Adrenal gland (tissue), 12 donors: ENCODE measurements around the gene TMEM51. TPM values are rescaled to one million over a fixed set of nuclear protein-coding genes. Genes with fewer than 3 reads are reported as not detected.

Experiments
- DNase-seq, 7 donors: peaks; one replicate each; pipeline ENCODE4 v3.0.0-alpha.2; 2019 to 2020
- H3K27ac ChIP-seq, 5 donors: fragments of 200-600 bp; sonication (generic) in 4 of 5; 1 replicate in 3 of 5; 2 replicates in 2 of 5; pipeline versions ENCODE4 v1.5.1 to v1.8.0; 2016 to 2020; ENCODE audit warnings: mild to moderate bottlenecking in 1 of 5
- H3K27me3 ChIP-seq: fragments of 200-600 bp; 2 replicates; pipeline ENCODE4 v1.8.0; 2021
- H3K36me3 ChIP-seq, 2 donors: fragments of 200-600 bp; replicated peaks in 1 of 2; 1 replicate in 1 of 2; 2 replicates in 1 of 2; pipeline versions ENCODE4 v1.5.1 to v1.8.0; 2018 to 2022
- H3K4me1 ChIP-seq, 2 donors: fragments of 200-600 bp; replicated peaks in 1 of 2; 1 replicate in 1 of 2; 2 replicates in 1 of 2; pipeline versions ENCODE4 v1.5.1 to v1.8.0; 2018 to 2021
- H3K4me3 ChIP-seq, 4 donors: fragments of 200-600 bp; sonication (generic) in 3 of 4; one replicate each; pipeline ENCODE4 v1.5.1; 2016 to 2018
- H3K9me3 ChIP-seq, 3 donors: fragments of 200-600 bp; sonication (generic) in 1 of 3; replicated peaks in 1 of 3; 1 replicate in 2 of 3; 2 replicates in 1 of 3; pipeline versions ENCODE4 v1.5.1 to v1.8.0; 2016 to 2021
- POLR2A ChIP-seq, 2 donors: fragments of 450-650 bp; IDR thresholded peaks; one replicate each; pipeline ENCODE4 v1.6.1; 2017; ENCODE audit warnings: antibody characterized with exemption in 2 of 2, mild to moderate bottlenecking in 2 of 2, moderate library complexity in 1 of 2
- WGBS, 4 donors: extraction: QIAGEN DNeasy Blood & Tissue Kit in 2 of 4; methylation state at CpG; one replicate each; pipeline versions ENCODE4 v1.1.5 to v1.1.7; 2013 to 2017; 5-methylcytosine and 5-hydroxymethylcytosine counted together
- intact Hi-C, 2 donors: fragments of 100-400 bp; cut with DNase I; formaldehyde crosslinking; loops; one replicate each; pipeline versions ENCODE4 v1.14.1 to v1.15.0; 2022 to 2023
- polyA plus RNA-seq, 3 donors: library from polyadenylated mRNA; stranded (reverse); fragments of 200-250 nt in 2 of 3; fragments of 350-450 nt in 1 of 3; fragmentation: Illumina TruSeq in 1 of 3; extraction: RNeasy Lipid Tissue Mini Kit (QIAGEN cat#74804) in 1 of 3; gene quantifications; one replicate each; pipeline ENCODE4 v1.2.3, GENCODE V29; 2013 to 2014
- total RNA-seq, 9 donors: library from RNA; depleted of rRNA in 4 of 9; stranded (reverse); fragments of >200 nt in 4 of 9; fragments of 120-200 nt in 1 of 9; fragmentation: NEBNext Ultra II Directional in 1 of 9; extraction: Animal tissue kit (Norgen Biotek cat#: 25700) in 1 of 9; gene quantifications; one replicate each; pipeline versions ENCODE4 v1.1.0 to v1.2.4, GENCODE V29; 2013 to 2023
- TF ChIP-seq, protein P1 (sequence below), 6 experiments: fragments of 450-650 bp in 4 of 6; fragments of 200-600 bp in 2 of 6; sonication (generic) in 1 of 6; IDR thresholded peaks; 1 replicate in 5 of 6; 2 replicates in 1 of 6; pipeline versions ENCODE4 v1.5.1 to v1.8.0; 2016 to 2021; ENCODE audit warnings: antibody characterized with exemption in 6 of 6, mild to moderate bottlenecking in 2 of 6, moderate library complexity in 1 of 6
- donor health status: healthy with polysubstance abuse.
- donor health status: Bipolar disorder and iron deficiency.
- donor health status: DM: yes; HTN: yes; CAD: no.
- donor health status: DM: no; HTN: no; CAD: no.
- donor health status: DM: no; HTN: no; CAD: no.
- donor health status: DM: yes; HTN: yes; CAD: no.

Gene TMEM51
- total and polyA plus RNA-seq, 12 donors = 4.0 to 46.5 (median 31.0) TPM

- no peak overlapping the region for H3K4me3 ChIP-seq
- intact Hi-C loops = no loop called here
- no peaks in the 10 kb centered on the region for H3K4me1 ChIP-seq
- 78 to 89% (median 82%) methylated on average over 5 of the region's 5 CpGs for WGBS, 4 donors
- H3K27me3 ChIP-seq = no peaks in the 10 kb centered on the region
- DNase-seq = no peak
- no peaks in the 10 kb centered on the region for H3K9me3 ChIP-seq
- H3K36me3 ChIP-seq = no peaks in the 10 kb centered on the region
- TF ChIP-seq, protein P1, sequence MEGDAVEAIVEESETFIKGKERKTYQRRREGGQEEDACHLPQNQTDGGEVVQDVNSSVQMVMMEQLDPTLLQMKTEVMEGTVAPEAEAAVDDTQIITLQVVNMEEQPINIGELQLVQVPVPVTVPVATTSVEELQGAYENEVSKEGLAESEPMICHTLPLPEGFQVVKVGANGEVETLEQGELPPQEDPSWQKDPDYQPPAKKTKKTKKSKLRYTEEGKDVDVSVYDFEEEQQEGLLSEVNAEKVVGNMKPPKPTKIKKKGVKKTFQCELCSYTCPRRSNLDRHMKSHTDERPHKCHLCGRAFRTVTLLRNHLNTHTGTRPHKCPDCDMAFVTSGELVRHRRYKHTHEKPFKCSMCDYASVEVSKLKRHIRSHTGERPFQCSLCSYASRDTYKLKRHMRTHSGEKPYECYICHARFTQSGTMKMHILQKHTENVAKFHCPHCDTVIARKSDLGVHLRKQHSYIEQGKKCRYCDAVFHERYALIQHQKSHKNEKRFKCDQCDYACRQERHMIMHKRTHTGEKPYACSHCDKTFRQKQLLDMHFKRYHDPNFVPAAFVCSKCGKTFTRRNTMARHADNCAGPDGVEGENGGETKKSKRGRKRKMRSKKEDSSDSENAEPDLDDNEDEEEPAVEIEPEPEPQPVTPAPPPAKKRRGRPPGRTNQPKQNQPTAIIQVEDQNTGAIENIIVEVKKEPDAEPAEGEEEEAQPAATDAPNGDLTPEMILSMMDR (IDR thresholded peaks at IDR 0.05) = no peak
- TF ChIP-seq POLR2A (IDR thresholded peaks at IDR 0.05) = no peak
- no peak overlapping the region for H3K27ac ChIP-seq
These were observed 82.8 kb downstream of the TMEM51 start for GRCh38 chr1:15236321-15236721.

GRCh38 chr1:15236746-15237145, 83.2 kb downstream of the TMEM51 start:
- H3K4me1 ChIP-seq = no peaks in the 10 kb centered on the region
- no peak overlapping the region for H3K27ac ChIP-seq
- no peak for DNase-seq
- intact Hi-C loops = no loop called here
- H3K9me3 ChIP-seq = no peaks in the 10 kb centered on the region
- no peaks in the 10 kb centered on the region for H3K27me3 ChIP-seq
- WGBS, 4 donors = 89 to 93% (median 91%) methylated on average over 9 of the region's 9 CpGs
- H3K36me3 ChIP-seq = no peaks in the 10 kb centered on the region
- no peak overlapping the region for H3K4me3 ChIP-seq
- no peak for TF ChIP-seq POLR2A (IDR thresholded peaks at IDR 0.05)
- TF ChIP-seq, protein P1 (IDR thresholded peaks at IDR 0.05) = no peak

DNA sequence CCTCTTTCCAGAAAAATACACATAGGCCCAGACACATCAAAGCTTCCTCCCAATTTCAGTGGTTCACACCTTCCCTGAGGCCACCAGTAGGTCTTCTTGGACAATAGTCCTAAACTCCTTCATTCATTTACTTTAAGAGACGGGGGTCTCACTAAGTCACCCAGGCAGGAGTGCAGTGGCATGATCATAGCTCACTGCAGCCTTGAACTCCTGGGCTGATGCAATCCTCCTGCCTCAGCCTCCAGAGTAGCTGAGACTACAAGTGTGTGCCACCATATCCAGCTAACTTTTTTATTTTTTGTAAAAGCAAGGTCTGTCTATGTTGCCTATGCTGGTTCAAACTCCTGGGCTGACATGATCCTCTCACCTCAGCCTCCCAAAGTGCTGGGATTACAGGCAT, 85.2 kb downstream of the TMEM51 start:
- no peak for DNase-seq
- Histone ChIP-seq H3K36me3 (no peaks in the 10 kb centered on the region), H3K9me3 (no peaks in the 10 kb centered on the region), H3K4me3 (no peak overlapping the region), H3K27me3 (no peaks in the 10 kb centered on the region), H3K4me1 (no peaks in the 10 kb centered on the region), H3K27ac (no peak overlapping the region)
- TF ChIP-seq, protein P1 (IDR thresholded peaks at IDR 0.05) = no peak
- no peak for TF ChIP-seq POLR2A (IDR thresholded peaks at IDR 0.05)
- WGBS, 4 donors = 69 to 81% (median 75%) methylated on average over 1 of the region's 1 CpG
- intact Hi-C loops = no loop called here

DNA sequence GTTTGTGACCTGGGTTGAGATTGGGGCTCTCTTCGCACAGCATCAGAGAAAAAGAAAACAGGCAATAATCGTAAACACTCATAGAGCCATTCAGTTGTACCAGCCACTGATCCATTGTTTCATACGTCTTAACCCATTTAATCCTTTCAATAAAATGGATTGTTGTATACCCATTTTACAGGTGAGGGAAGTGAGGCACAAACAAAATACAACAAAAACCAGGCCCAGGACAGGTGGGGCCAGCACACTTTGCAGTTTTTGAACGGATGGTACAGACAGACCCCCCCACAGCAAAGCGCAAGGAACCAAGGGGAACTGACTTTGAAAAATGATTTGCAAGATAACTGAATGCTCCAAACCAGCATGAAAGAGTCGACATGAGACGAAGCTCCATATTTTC, 89.2 kb downstream of the TMEM51 start:
- Histone ChIP-seq H3K9me3 (no peaks in the 10 kb centered on the region), H3K36me3 (no peaks in the 10 kb centered on the region), H3K27ac (no peak overlapping the region), H3K27me3 (no peaks in the 10 kb centered on the region), H3K4me1 (peaks cover 5 to 18% of the 10 kb centered on the region in 2 donors), H3K4me3 (no peak overlapping the region)
- no peak for TF ChIP-seq POLR2A (IDR thresholded peaks at IDR 0.05)
- TF ChIP-seq, protein P1 (IDR thresholded peaks at IDR 0.05) = no peak
- whole genome bisulfite sequencing, 4 donors = 83 to 86% (median 85%) methylated on average over 7 of the region's 7 CpGs
- intact Hi-C loops = no loop called here
- DNase-seq = no peak
